Trophoblast cell (in vitro differentiated cells and primary cell): Measurements from ENCODE around the gene NUDT9.
"Not testable (repeated sequence)": the region's sequence is repeated elsewhere in the genome, so short reads cannot be mapped to it uniquely, and the experiment has no call there.

Source experiments
- DNase-seq, 2 donors: peaks; one replicate each; pipeline ENCODE4 v3.0.0-alpha.2; 2016
- H2AFZ ChIP-seq: 2 replicates; pipeline ENCODE4 v1.6.1; 2013; ENCODE audit warnings: low read length, moderate library complexity, mild to moderate bottlenecking; ENCODE audit not compliant: insufficient read depth, poor library complexity
- H2AK5ac ChIP-seq: 2 replicates; pipeline ENCODE4 v1.6.1; 2013; ENCODE audit warnings: mild to moderate bottlenecking, low read length
- H2BK120ac ChIP-seq: 2 replicates; pipeline ENCODE4 v1.6.1; 2013; ENCODE audit warnings: low read length, mild to moderate bottlenecking, moderate library complexity; ENCODE audit not compliant: insufficient read depth, poor library complexity
- H2BK12ac ChIP-seq: 2 replicates; pipeline ENCODE4 v1.6.1; 2013; ENCODE audit warnings: mild to moderate bottlenecking, low read length, moderate library complexity
- H2BK5ac ChIP-seq: 2 replicates; pipeline ENCODE4 v1.6.1; 2013; ENCODE audit warnings: low read length, low read depth, moderate library complexity, mild to moderate bottlenecking; ENCODE audit not compliant: poor library complexity
- H3K14ac ChIP-seq: 2 replicates; pipeline ENCODE4 v1.6.1; 2013; ENCODE audit warnings: mild to moderate bottlenecking, low read length
- H3K18ac ChIP-seq: 2 replicates; pipeline ENCODE4 v1.6.1; 2013; ENCODE audit warnings: mild to moderate bottlenecking, low read length
- H3K23ac ChIP-seq: 2 replicates; pipeline ENCODE4 v1.6.1; 2013; ENCODE audit warnings: low read length
- H3K27ac ChIP-seq: 2 replicates; pipeline ENCODE4 v1.5.1; 2013; ENCODE audit warnings: low read depth, mild to moderate bottlenecking, inconsistent platforms, low read length, moderate library complexity
- H3K27me3 ChIP-seq: 2 replicates; pipeline ENCODE4 v1.6.1; 2013; ENCODE audit warnings: inconsistent platforms, mild to moderate bottlenecking, low read length, moderate library complexity; ENCODE audit not compliant: insufficient read depth
- H3K36me3 ChIP-seq, 2 experiments: 1 replicate in 1 of 2; 2 replicates in 1 of 2; pipeline ENCODE4 v1.6.1; 2013; ENCODE audit warnings: low read length in 2 of 2, mild to moderate bottlenecking in 2 of 2, moderate library complexity in 1 of 2; ENCODE audit not compliant: insufficient read depth in 2 of 2, control insufficient read depth in 1 of 2
- H3K4ac ChIP-seq: 2 replicates; pipeline ENCODE4 v1.6.1; 2013; ENCODE audit warnings: low read depth, mild to moderate bottlenecking, low read length, moderate library complexity
- H3K4me1 ChIP-seq, 2 experiments: 1 replicate in 1 of 2; 2 replicates in 1 of 2; pipeline ENCODE4 v1.6.1; 2013; ENCODE audit warnings: low read length in 2 of 2, mild to moderate bottlenecking in 2 of 2, moderate library complexity in 1 of 2; ENCODE audit not compliant: insufficient read depth in 2 of 2, control insufficient read depth in 1 of 2
- H3K4me2 ChIP-seq: 2 replicates; pipeline ENCODE4 v1.6.1; 2013; ENCODE audit warnings: inconsistent platforms, mild to moderate bottlenecking, low read length, moderate library complexity
- H3K4me3 ChIP-seq: 2 replicates; pipeline ENCODE4 v1.5.1; 2013; ENCODE audit warnings: mild to moderate bottlenecking, low read depth, low read length, inconsistent platforms
- H3K79me1 ChIP-seq: one replicate; pipeline ENCODE4 v1.6.1; 2013; ENCODE audit warnings: low read length
- H3K79me2 ChIP-seq: 2 replicates; pipeline ENCODE4 v1.6.1; 2013; ENCODE audit warnings: low read length, mild to moderate bottlenecking; ENCODE audit not compliant: control insufficient read depth, insufficient read depth, poor library complexity
- H3K9ac ChIP-seq: 2 replicates; pipeline ENCODE4 v1.6.1; 2013; ENCODE audit warnings: mild to moderate bottlenecking, low read length
- H3K9me3 ChIP-seq: 2 replicates; pipeline ENCODE4 v1.6.1; 2013; ENCODE audit warnings: low read depth, mild to moderate bottlenecking, control low read depth, inconsistent platforms, low read length; ENCODE audit not compliant: insufficient read depth
- H4K12ac ChIP-seq: 2 replicates; pipeline ENCODE4 v1.6.1; 2013; ENCODE audit warnings: low read depth, mild to moderate bottlenecking, low read length, moderate library complexity
- H4K8ac ChIP-seq: 2 replicates; pipeline ENCODE4 v1.6.1; 2013; ENCODE audit warnings: low read depth, mild to moderate bottlenecking, low read length, moderate library complexity
- H4K91ac ChIP-seq: one replicate; pipeline ENCODE4 v1.6.1; 2013; ENCODE audit warnings: low read depth, mild to moderate bottlenecking, low read length, moderate library complexity
- WGBS: extraction: QIAGEN DNeasy Blood & Tissue Kit; methylation state at CpG from one replicate; pipeline ENCODE4 v1.1.7; 2013; ENCODE audit warnings: missing lambda C conversion rate; ENCODE audit not compliant: insufficient read length, insufficient coverage; ENCODE audit errors: extremely low coverage; 5-methylcytosine and 5-hydroxymethylcytosine counted together

The NUDT9 gene

GRCh38 chr4:87478732-87479250, 56.4 kb downstream of the NUDT9 start:
- no peak overlapping the region for H2BK120ac ChIP-seq
- no peak overlapping the region for H3K18ac ChIP-seq
- H2BK5ac ChIP-seq, result no peak overlapping the region
- no peak overlapping the region for H3K23ac ChIP-seq
- H2AFZ ChIP-seq, result no peak overlapping the region
- no peak overlapping the region for H3K9ac ChIP-seq
- H4K8ac ChIP-seq, result no peak overlapping the region
- H2BK12ac ChIP-seq, result no peak overlapping the region
- H3K27me3 ChIP-seq, result no peaks in the 10 kb centered on the region
- H3K4me3 ChIP-seq, result no peak overlapping the region
- no peak overlapping the region for H3K4me2 ChIP-seq
- no peaks in the 10 kb centered on the region for H3K79me2 ChIP-seq
- no peaks in the 10 kb centered on the region for H3K79me1 ChIP-seq
- H4K12ac ChIP-seq, result no peak overlapping the region
- no peak overlapping the region for H3K14ac ChIP-seq
- no peak overlapping the region for H4K91ac ChIP-seq
- no peak overlapping the region for H2AK5ac ChIP-seq
- peaks cover 0 to 2% of the 10 kb centered on the region in 2 experiments for H3K36me3 ChIP-seq
- no peak for DNase-seq
- WGBS, result no CpG with 5 or more reads among the region's 1 CpG
- no peak overlapping the region for H3K4ac ChIP-seq
- H3K9me3 ChIP-seq, result no peaks in the 10 kb centered on the region
- H3K4me1 ChIP-seq, result no peaks in the 10 kb centered on the region
- no peak overlapping the region for H3K27ac ChIP-seq

GRCh38 chr4:87481377-87481776, 59.0 kb downstream of the NUDT9 start:
- H4K8ac ChIP-seq, result no peak overlapping the region
- peaks cover 0 to 2% of the 10 kb centered on the region in 2 experiments for H3K36me3 ChIP-seq
- no peak overlapping the region for H4K91ac ChIP-seq
- no peak overlapping the region for H3K4ac ChIP-seq
- no peak overlapping the region for H3K27ac ChIP-seq
- H2BK120ac ChIP-seq, result no peak overlapping the region
- H3K23ac ChIP-seq, result no peak overlapping the region
- no peak overlapping the region for H3K18ac ChIP-seq
- H2BK5ac ChIP-seq, result no peak overlapping the region
- no peak overlapping the region for H3K9ac ChIP-seq
- H3K4me1 ChIP-seq, result no peaks in the 10 kb centered on the region
- DNase-seq, result no peak
- H3K4me3 ChIP-seq, result no peak overlapping the region
- H3K14ac ChIP-seq, result no peak overlapping the region
- no peaks in the 10 kb centered on the region for H3K79me1 ChIP-seq
- H2BK12ac ChIP-seq, result no peak overlapping the region
- H3K27me3 ChIP-seq, result no peaks in the 10 kb centered on the region
- H3K4me2 ChIP-seq, result no peak overlapping the region
- H2AFZ ChIP-seq, result no peak overlapping the region
- H2AK5ac ChIP-seq, result no peak overlapping the region
- H3K9me3 ChIP-seq, result no peaks in the 10 kb centered on the region
- H4K12ac ChIP-seq, result no peak overlapping the region
- no peaks in the 10 kb centered on the region for H3K79me2 ChIP-seq

GRCh38 chr4:87483247-87483646, 60.9 kb downstream of the NUDT9 start:
- not testable (repeated sequence) for H2BK5ac ChIP-seq, H3K9ac ChIP-seq, H2AK5ac ChIP-seq, H3K27me3 ChIP-seq, H3K79me1 ChIP-seq, H2BK12ac ChIP-seq, H3K27ac ChIP-seq, H4K91ac ChIP-seq, H3K4ac ChIP-seq, H3K79me2 ChIP-seq, H3K4me3 ChIP-seq, H2BK120ac ChIP-seq, H3K23ac ChIP-seq, H2AFZ ChIP-seq, H3K36me3 ChIP-seq, H4K8ac ChIP-seq, H3K4me1 ChIP-seq, DNase-seq, H3K14ac ChIP-seq, H3K4me2 ChIP-seq, H3K9me3 ChIP-seq, H4K12ac ChIP-seq, H3K18ac ChIP-seq

- WGBS, result no CpG with 5 or more reads among the region's 4 CpGs
- not testable (repeated sequence) for H2BK12ac ChIP-seq, H3K79me2 ChIP-seq, H3K18ac ChIP-seq, H4K8ac ChIP-seq, H3K4me1 ChIP-seq, H3K9ac ChIP-seq, H3K27ac ChIP-seq, H3K36me3 ChIP-seq, H2AFZ ChIP-seq, H3K23ac ChIP-seq, H4K91ac ChIP-seq, H3K4me2 ChIP-seq, H2BK120ac ChIP-seq, H3K79me1 ChIP-seq, H3K4ac ChIP-seq, H2BK5ac ChIP-seq, DNase-seq, H3K4me3 ChIP-seq, H4K12ac ChIP-seq, H3K9me3 ChIP-seq, H2AK5ac ChIP-seq, H3K14ac ChIP-seq, H3K27me3 ChIP-seq
Measured at GRCh38 chr4:87488666-87489065, 66.3 kb downstream of the NUDT9 start.
